ENCODE data around the gene PRAMEF27. TPM values are rescaled to one million over a fixed set of nuclear protein-coding genes. Genes with fewer than 3 reads are reported as not detected.

PRAMEF27 gene
- not detected in 2 replicates for total RNA-seq

DNA sequence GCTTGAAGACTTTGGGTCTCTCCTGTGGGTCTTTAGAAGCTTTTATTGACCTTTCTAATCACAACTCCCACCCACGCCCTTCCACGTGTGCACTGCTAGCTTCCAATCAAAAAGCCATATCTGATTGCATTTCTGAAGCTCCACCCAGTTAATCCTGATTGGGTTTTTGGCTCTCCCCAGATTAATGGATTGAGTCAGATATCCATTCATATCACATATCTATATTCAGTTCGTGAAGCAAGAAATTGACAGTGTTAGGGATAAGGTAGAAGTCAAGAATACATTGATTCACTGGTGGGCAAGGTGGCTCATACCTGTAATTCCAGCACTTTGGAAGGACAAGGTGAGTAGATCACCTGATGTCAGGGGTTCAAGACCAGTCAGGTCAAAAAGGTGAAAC is at the start of gene PRAMEF27:
PRAMEF27 (minus strand) TSS at position 101 of the 400 bp plus-strand sequence. CDS start 2,916 bp downstream, outside the sequence.

DNA sequence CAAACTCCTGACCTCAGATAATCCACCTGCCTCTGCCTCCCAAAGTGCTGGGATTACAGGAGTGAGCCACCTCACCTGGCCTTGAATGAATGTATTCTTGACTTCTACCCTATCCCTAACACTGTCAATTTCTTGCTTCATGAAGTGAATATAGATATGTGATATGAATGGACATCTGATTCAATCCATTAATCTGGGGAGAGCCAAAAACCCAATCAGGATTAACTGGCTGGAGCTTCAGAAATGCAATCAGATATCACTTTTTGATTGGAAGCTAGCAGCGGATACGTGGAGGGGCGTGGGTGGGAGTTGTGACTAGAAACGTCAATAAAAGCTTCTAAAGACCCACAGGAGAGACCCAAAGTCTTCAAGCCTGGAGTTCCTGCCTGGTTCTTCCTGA is 14.1 kb upstream of the PRAMEF27 start, which contains the start of gene PRAMEF25:
PRAMEF25 (plus strand) TSS at position 301 of the 400 bp plus-strand sequence. CDS start 2,920 bp downstream, outside the sequence.

Other genes starting within 250 kb of the PRAMEF27 start
- gene PRAMEF11, start 225.2 kb downstream of the PRAMEF27 start, total RNA-seq: not detected in 2 replicates
- gene HNRNPCL1, start 207.9 kb downstream of the PRAMEF27 start, total RNA-seq: not detected in 2 replicates
- not detected in 2 replicates for gene PRAMEF2, start 199.5 kb downstream of the PRAMEF27 start, total RNA-seq
- gene PRAMEF4, start 170.4 kb downstream of the PRAMEF27 start, total RNA-seq: not detected in 2 replicates
- not detected in 2 replicates for gene PRAMEF10, start 158.3 kb downstream of the PRAMEF27 start, total RNA-seq
- not detected in 2 replicates for gene PRAMEF7, start 140.0 kb downstream of the PRAMEF27 start, total RNA-seq
- not detected in 2 replicates for gene PRAMEF6, start 109.0 kb downstream of the PRAMEF27 start, total RNA-seq
- not detected in 2 replicates for gene HNRNPCL3, start 4.2 kb upstream of the PRAMEF27 start, total RNA-seq
- not detected in 2 replicates for gene PRAMEF25, start 14.2 kb upstream of the PRAMEF27 start, total RNA-seq
- gene HNRNPCL2, start 60.3 kb upstream of the PRAMEF27 start, total RNA-seq: not detected in 2 replicates
- not detected in 2 replicates for gene PRAMEF26, start 99.4 kb upstream of the PRAMEF27 start, total RNA-seq
- not detected in 2 replicates for gene HNRNPCL4, start 109.1 kb upstream of the PRAMEF27 start, total RNA-seq
- not detected in 2 replicates for gene PRAMEF9, start 115.3 kb upstream of the PRAMEF27 start, total RNA-seq
- not detected in 2 replicates for gene PRAMEF13, start 144.8 kb upstream of the PRAMEF27 start, total RNA-seq
- gene PRAMEF18, start 169.6 kb upstream of the PRAMEF27 start, total RNA-seq: not detected in 2 replicates
- gene PRAMEF5, start 197.6 kb upstream of the PRAMEF27 start, total RNA-seq: not detected in 2 replicates
- not detected in 2 replicates for gene PRAMEF8, start 228.6 kb upstream of the PRAMEF27 start, total RNA-seq
- not detected in 2 replicates for gene PRAMEF33, start 247.0 kb upstream of the PRAMEF27 start, total RNA-seq

Measured in tracheal epithelial cell (primary cell).